ENCODE measurements around the gene NR2F2.

DNA sequence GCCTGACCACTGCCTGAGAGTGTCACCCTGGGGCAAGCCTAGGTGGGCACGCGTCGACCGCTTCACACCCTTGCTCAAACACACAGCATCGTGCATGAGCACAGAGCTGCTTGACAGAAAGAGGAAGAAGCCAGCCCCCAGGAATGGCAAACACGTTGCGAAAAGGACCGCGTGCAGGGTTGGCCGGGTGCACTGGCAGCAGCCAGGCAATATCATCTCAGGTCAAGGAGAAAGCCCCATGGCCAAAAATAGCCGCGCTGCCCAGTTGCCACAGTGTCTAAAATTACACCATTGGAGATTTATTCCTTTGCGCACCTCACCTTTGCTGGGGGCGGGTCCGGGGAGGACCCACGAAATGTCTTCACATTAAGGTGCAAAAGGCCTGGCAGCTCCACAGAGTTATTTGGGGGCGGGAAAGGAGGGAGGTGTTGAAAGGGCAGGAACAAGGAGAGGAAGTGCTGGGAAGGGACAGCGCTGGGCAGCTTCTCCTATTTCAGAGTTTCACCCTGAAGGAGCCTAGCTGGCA lies 44.7 kb upstream of the NR2F2 start:
- TF ChIP-seq, protein P1, sequence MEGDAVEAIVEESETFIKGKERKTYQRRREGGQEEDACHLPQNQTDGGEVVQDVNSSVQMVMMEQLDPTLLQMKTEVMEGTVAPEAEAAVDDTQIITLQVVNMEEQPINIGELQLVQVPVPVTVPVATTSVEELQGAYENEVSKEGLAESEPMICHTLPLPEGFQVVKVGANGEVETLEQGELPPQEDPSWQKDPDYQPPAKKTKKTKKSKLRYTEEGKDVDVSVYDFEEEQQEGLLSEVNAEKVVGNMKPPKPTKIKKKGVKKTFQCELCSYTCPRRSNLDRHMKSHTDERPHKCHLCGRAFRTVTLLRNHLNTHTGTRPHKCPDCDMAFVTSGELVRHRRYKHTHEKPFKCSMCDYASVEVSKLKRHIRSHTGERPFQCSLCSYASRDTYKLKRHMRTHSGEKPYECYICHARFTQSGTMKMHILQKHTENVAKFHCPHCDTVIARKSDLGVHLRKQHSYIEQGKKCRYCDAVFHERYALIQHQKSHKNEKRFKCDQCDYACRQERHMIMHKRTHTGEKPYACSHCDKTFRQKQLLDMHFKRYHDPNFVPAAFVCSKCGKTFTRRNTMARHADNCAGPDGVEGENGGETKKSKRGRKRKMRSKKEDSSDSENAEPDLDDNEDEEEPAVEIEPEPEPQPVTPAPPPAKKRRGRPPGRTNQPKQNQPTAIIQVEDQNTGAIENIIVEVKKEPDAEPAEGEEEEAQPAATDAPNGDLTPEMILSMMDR (IDR thresholded peaks at IDR 0.05; ENCODE audit: low read depth, low read length, poor library complexity, severe bottlenecking) = no peak
- TF ChIP-seq EZH2phosphoT487 (IDR thresholded peaks at IDR 0.05; ENCODE audit: borderline replicate concordance, low read length) = no peak
